Fibroblast of mammary gland (primary cell): Measurements from ENCODE around the gene COX5A.
"Not testable (repeated sequence)": the region's sequence is repeated elsewhere in the genome, so short reads cannot be mapped to it uniquely, and the experiment has no call there.

Source experiments
- DNase-seq: peaks from one replicate; pipeline ENCODE4 v3.0.0-alpha.2; 2010; ENCODE audit warnings: low read depth
- H3K4me3 ChIP-seq: 2 replicates; pipeline ENCODE4 v1.5.1; 2011; ENCODE audit warnings: low read depth, mild to moderate bottlenecking, low read length, moderate library complexity; ENCODE audit not compliant: control insufficient read depth
- TF ChIP-seq, protein P1 (sequence below): conservative IDR thresholded peaks from 2 replicates; pipeline ENCODE4 v1.5.1; 2011; ENCODE audit warnings: low read depth, low read length, inconsistent platforms; ENCODE audit not compliant: control insufficient read depth, insufficient read depth

The COX5A gene

GRCh38 chr15:74889390-74889882 is 48.4 kb downstream of the COX5A start:
- DNase-seq: peak; percentile 33
- TF ChIP-seq, protein P1, sequence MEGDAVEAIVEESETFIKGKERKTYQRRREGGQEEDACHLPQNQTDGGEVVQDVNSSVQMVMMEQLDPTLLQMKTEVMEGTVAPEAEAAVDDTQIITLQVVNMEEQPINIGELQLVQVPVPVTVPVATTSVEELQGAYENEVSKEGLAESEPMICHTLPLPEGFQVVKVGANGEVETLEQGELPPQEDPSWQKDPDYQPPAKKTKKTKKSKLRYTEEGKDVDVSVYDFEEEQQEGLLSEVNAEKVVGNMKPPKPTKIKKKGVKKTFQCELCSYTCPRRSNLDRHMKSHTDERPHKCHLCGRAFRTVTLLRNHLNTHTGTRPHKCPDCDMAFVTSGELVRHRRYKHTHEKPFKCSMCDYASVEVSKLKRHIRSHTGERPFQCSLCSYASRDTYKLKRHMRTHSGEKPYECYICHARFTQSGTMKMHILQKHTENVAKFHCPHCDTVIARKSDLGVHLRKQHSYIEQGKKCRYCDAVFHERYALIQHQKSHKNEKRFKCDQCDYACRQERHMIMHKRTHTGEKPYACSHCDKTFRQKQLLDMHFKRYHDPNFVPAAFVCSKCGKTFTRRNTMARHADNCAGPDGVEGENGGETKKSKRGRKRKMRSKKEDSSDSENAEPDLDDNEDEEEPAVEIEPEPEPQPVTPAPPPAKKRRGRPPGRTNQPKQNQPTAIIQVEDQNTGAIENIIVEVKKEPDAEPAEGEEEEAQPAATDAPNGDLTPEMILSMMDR: no peak
- H3K4me3 ChIP-seq: peak overlapping the region; percentile 98

DNA sequence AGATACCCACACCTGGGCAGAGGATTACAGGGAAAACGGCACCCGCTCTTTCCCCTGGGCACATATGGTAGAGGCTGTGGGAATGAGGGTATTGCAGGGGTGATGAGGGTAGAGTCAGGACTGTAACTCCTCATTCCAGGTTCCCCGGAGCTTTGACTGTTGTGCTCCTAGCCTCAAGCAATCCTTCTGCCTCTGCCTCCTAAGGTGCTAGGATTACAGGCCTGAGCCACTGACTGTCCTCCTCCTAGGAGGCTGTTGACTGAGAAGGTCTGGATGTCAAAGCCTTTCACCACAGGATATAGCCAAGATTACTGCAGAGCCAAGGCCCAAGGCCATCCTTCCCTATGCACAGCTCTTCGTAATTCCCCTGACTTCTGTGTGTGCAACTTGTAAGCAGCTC is 49.2 kb downstream of the COX5A start:
- DNase-seq: no peak
- TF ChIP-seq, protein P1: no peak
- no peak overlapping the region for H3K4me3 ChIP-seq

DNA sequence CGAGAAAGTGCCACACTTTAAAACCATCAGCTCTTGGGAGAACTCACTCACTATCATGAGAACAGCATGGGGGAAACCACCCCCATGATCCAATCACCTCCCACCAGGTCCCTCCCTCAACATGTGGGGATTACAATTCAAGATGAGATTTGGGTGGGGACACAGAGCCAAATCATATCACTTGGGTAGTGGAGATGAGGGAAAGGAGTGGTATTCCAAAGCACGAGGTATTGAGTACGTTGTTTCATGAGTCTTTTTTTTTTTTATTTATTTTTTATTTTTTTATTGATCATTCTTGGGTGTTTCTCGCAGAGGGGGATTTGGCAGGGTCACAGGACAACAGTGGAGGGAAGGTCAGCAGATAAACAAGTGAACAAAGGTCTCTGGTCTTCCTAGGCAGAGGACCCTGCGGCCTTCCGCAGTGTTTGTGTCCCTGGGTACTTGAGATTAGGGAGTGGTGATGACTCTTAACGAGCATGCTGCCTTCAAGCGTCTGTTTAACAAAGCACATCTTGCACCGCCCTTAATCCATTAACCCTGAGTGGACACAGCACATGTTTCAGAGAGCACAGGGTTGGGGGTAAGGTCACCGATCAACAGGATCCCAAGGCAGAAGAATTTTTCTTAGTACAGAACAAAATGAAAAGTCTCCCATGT is 50.2 kb downstream of the COX5A start:
- DNase-seq, H3K4me3 ChIP-seq: not testable (repeated sequence)

DNA sequence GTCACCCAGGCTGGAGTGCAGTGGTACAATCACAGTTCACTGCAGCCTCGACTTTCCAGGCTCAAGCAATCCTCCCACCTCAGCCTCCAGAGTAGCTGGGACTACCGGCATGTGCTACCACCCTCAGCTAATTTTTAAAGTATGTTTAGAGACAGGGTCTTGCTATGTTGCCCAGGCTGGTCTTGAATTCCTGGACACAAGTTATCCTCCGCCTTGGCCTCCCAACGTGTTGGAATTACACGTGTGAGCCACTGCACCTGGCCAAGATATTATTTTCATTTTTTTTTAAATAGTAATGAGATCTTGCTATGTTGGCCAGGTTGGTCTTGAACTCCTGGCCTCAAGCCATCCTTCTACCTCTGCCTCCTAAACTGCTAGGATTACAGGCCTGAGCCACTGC is 52.4 kb downstream of the COX5A start:
- TF ChIP-seq, protein P1: no peak

DNA sequence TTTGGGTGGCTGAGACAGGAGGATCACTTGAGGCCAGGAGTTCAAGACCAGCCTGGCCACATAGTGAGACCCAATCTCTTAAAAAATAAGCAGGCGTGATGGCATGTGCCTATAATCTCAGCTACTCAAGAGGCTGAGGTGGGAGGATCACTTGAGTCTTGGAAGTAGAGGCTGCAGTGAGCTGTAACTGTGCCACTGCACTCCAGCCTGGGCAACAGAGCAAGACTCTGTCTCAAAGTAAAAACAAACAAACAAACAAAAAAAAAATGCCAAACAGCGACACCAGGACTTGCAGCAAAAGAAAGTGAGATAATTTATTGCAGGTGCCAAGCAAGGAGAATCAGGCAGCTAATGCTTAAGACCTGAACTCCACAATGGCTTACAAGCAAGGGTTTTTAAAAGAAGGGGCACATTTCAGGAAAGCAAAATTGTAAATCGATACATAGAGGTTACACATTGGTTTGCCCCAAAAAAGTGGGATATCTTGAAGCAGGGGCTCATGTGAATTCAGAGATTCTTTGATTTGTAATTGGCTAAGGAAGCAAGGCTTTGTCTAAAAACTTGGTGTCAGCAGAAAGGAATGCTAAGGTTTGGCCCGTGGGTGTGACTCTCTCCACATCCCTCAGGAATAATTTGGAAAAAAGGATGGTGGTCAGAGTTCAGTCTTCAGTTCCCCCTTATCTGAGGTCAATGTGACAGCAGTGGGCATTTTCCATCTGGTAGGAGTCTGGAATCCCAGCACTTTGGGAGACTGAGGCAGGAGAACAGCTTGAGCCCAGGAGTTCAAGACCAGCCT is 53.2 kb downstream of the COX5A start:
- no peak overlapping the region for H3K4me3 ChIP-seq
- TF ChIP-seq, protein P1: no peak
- DNase-seq: peak; percentile 12

More for the DNA sequence above, 52.4 kb downstream of the COX5A start:
- H3K4me3 ChIP-seq: no peak overlapping the region
- no peak for DNase-seq

- H3K4me3 ChIP-seq: no peak overlapping the region
- no peak for DNase-seq
- TF ChIP-seq, protein P1: no peak
Observed at GRCh38 chr15:74882528-74882927, 55.3 kb downstream of the COX5A start.

- DNase-seq: no peak
- no peak overlapping the region for H3K4me3 ChIP-seq
- TF ChIP-seq, protein P1: no peak
Observed at GRCh38 chr15:74878273-74878672, 59.6 kb downstream of the COX5A start.
